Measurements from ENCODE around the gene PNMA1.

GRCh38 chr14:73719361-73719760 is 5.2 kb upstream of the PNMA1 start:
- TF ChIP-seq CTCF (IDR thresholded peaks at IDR 0.05) = no peak
- no peak for TF ChIP-seq POLR2A (IDR thresholded peaks at IDR 0.05)

Data from right lobe of liver (tissue), 4 donors.